Adrenal gland (tissue), 5 donors: ENCODE results near the gene PACRG.

Experiments
- CTCF ChIP-seq, 6 experiments: fragments of 450-650 bp in 4 of 6; fragments of 200-600 bp in 2 of 6; sonication (generic) in 1 of 6; IDR thresholded peaks; 1 replicate in 5 of 6; 2 replicates in 1 of 6; pipeline versions ENCODE4 v1.5.1 to v1.8.0; 2016 to 2021; ENCODE audit warnings: antibody characterized with exemption in 6 of 6, mild to moderate bottlenecking in 2 of 6, moderate library complexity in 1 of 6
- POLR2A ChIP-seq, 2 donors: fragments of 450-650 bp; IDR thresholded peaks; one replicate each; pipeline ENCODE4 v1.6.1; 2017; ENCODE audit warnings: antibody characterized with exemption in 2 of 2, mild to moderate bottlenecking in 2 of 2, moderate library complexity in 1 of 2
- donor health status: DM: no; HTN: no; CAD: no.

- no peak for TF ChIP-seq CTCF (IDR thresholded peaks at IDR 0.05)
- no peak for TF ChIP-seq POLR2A (IDR thresholded peaks at IDR 0.05)
Observed at GRCh38 chr6:162710419-162710818, 17.4 kb upstream of the PACRG start.
